WTC11 (cell line): ENCODE measurements around the gene WDR18. TPM values are rescaled to one million over a fixed set of nuclear protein-coding genes. Genes with fewer than 3 reads are reported as not detected.
A peak's percentile ranks its signal among the peaks of the same experiment; 100 is the strongest.

ENCODE experiments used
- ATAC-seq: fragments of 200-7000 bp; cut with Tn5 transposase; 2 replicates; pipeline ENCODE4 v1.10.0; 2021; ENCODE audit warnings: mild to moderate bottlenecking, moderate library complexity
- CTCF ChIA-PET: fragments of 300-600 bp; sonication (Branson Sonifier 250); formaldehyde crosslinking; loops from one replicate; lab custom pipeline; 2021; ENCODE audit warnings: antibody characterized with exemption; lab: Charles Lee
- POLR2A ChIA-PET: fragments of 350-600 bp; sonication (Branson Sonifier 250); formaldehyde crosslinking; loops from one replicate; lab custom pipeline; 2021; ENCODE audit warnings: antibody characterized with exemption; lab: Charles Lee
- DNase-seq: peaks from one replicate; pipeline ENCODE4 v3.0.0; 2021; ENCODE audit warnings: low spot score
- H3K27ac Mint-ChIP-seq: 2 replicates; pipeline ENCODE4 v1.8.0; 2021; ENCODE audit warnings: mixed read lengths
- H3K27me3 Mint-ChIP-seq: 2 replicates; pipeline ENCODE4 v1.8.0; 2021; ENCODE audit warnings: low read depth, mild to moderate bottlenecking, moderate library complexity, mixed read lengths
- H3K36me3 Mint-ChIP-seq: 2 replicates; pipeline ENCODE4 v1.8.0; 2021; ENCODE audit warnings: mixed read lengths
- H3K4me1 Mint-ChIP-seq: 2 replicates; pipeline ENCODE4 v1.8.0; 2022; ENCODE audit warnings: mixed read lengths
- H3K4me3 Mint-ChIP-seq: 2 replicates; pipeline ENCODE4 v1.8.0; 2021; ENCODE audit warnings: mild to moderate bottlenecking, moderate library complexity, mixed read lengths
- H3K9me3 Mint-ChIP-seq: 2 replicates; pipeline ENCODE4 v1.8.0; 2021; ENCODE audit warnings: mixed read lengths
- ATF1 ChIP-seq: sonication (generic); formaldehyde crosslinking; IDR thresholded peaks from 2 replicates; pipeline ENCODE4 v1.8.1; 2023; ENCODE audit warnings: mild to moderate bottlenecking, moderate library complexity, missing genetic modification reagents
- GRHL2 ChIP-seq: fragments of 250-450 bp; sonication (Bioruptor Pico); IDR thresholded peaks from 2 replicates; pipeline ENCODE4 v1.8.0; 2022; ENCODE audit warnings: mild to moderate bottlenecking, moderate library complexity; ENCODE audit not compliant: insufficient replicate concordance, severe bottlenecking
- JAZF1 ChIP-seq: fragments of 250-450 bp; sonication (Bioruptor Pico); IDR thresholded peaks from 2 replicates; pipeline ENCODE4 v1.9.0; 2021; ENCODE audit warnings: moderate library complexity, mild to moderate bottlenecking, inconsistent platforms
- RELA ChIP-seq: sonication (generic); formaldehyde crosslinking; IDR thresholded peaks from 2 replicates; pipeline ENCODE4 v1.8.1; 2022; ENCODE audit warnings: missing genetic modification reagents, mild to moderate bottlenecking, borderline replicate concordance
- SP1 ChIP-seq: sonication (generic); formaldehyde crosslinking; conservative IDR thresholded peaks from 2 replicates; pipeline ENCODE4 v1.8.1; 2022; ENCODE audit warnings: missing genetic modification reagents
- total RNA-seq: library from RNA; stranded (reverse); gene quantifications from 3 replicates; pipeline ENCODE4 v1.2.3, GENCODE V29; 2021
- TF ChIP-seq, protein P1 (sequence below): fragments of 250-450 bp; sonication (Bioruptor Pico); IDR thresholded peaks from 2 replicates; pipeline ENCODE4 v1.9.0; 2021; ENCODE audit warnings: mild to moderate bottlenecking, borderline replicate concordance
- TF ChIP-seq, protein P2 (sequence below): fragments of 250-450 bp; sonication (Bioruptor Pico); IDR thresholded peaks from 2 replicates; pipeline ENCODE4 v2.1.2; 2022; ENCODE audit warnings: mild to moderate bottlenecking, moderate library complexity
- TF ChIP-seq, protein P3 (sequence below): sonication (generic); formaldehyde crosslinking; IDR thresholded peaks from 2 replicates; pipeline ENCODE4 v1.8.1; 2023; ENCODE audit warnings: mild to moderate bottlenecking, moderate library complexity, missing genetic modification reagents
- TF ChIP-seq, protein P4 (sequence below): fragments of 200-600 bp; IDR thresholded peaks from 2 replicates; pipeline ENCODE4 v1.8.0; 2022; ENCODE audit warnings: antibody characterized with exemption
- TF ChIP-seq, protein P5 (sequence below): sonication (generic); formaldehyde crosslinking; IDR thresholded peaks from 2 replicates; pipeline ENCODE4 v1.8.1; 2023; ENCODE audit warnings: mild to moderate bottlenecking, missing genetic modification reagents, moderate library complexity

WDR18 gene
- total RNA-seq, 1 experiment from 2014 or later: 140 TPM

DNA sequence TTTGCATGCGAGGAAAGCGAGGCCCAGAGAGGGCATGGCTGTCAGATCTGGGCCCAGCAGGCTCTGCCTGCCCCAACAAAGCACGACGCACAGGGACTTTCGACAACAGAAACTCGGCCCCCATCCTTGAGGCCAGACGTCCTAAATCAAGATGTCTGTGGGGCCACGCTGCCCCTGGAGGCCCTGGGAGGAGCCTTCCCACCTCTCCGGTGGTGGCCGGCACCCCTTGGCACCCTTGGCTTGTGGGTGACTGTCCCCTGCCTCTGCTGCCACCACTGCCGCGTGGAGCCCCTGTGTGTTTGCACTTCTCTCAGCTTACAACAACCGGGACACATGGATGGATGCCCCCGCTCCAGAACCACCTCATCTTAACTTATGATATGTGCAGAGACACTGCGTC, 4.4 kb downstream of the WDR18 start:
- no peak for ATAC-seq
- H3K36me3 Mint-ChIP-seq: peaks cover 18% of the 10 kb centered on the region
- peaks cover 6% of the 10 kb centered on the region for H3K4me1 Mint-ChIP-seq
- no peaks in the 10 kb centered on the region for H3K9me3 Mint-ChIP-seq
- no peak overlapping the region for H3K4me3 Mint-ChIP-seq
- H3K27me3 Mint-ChIP-seq: no peaks in the 10 kb centered on the region
- ChIA-PET POLR2A (no interaction called here), CTCF (interaction anchor here (1.3 to 1.5 kb wide), 2 partner anchors 18 to 67 kb away, joined by 3 read pairs; no protein-coding TSS in a partner anchor)
- H3K27ac Mint-ChIP-seq: no peak overlapping the region
- TF ChIP-seq, protein P1, sequence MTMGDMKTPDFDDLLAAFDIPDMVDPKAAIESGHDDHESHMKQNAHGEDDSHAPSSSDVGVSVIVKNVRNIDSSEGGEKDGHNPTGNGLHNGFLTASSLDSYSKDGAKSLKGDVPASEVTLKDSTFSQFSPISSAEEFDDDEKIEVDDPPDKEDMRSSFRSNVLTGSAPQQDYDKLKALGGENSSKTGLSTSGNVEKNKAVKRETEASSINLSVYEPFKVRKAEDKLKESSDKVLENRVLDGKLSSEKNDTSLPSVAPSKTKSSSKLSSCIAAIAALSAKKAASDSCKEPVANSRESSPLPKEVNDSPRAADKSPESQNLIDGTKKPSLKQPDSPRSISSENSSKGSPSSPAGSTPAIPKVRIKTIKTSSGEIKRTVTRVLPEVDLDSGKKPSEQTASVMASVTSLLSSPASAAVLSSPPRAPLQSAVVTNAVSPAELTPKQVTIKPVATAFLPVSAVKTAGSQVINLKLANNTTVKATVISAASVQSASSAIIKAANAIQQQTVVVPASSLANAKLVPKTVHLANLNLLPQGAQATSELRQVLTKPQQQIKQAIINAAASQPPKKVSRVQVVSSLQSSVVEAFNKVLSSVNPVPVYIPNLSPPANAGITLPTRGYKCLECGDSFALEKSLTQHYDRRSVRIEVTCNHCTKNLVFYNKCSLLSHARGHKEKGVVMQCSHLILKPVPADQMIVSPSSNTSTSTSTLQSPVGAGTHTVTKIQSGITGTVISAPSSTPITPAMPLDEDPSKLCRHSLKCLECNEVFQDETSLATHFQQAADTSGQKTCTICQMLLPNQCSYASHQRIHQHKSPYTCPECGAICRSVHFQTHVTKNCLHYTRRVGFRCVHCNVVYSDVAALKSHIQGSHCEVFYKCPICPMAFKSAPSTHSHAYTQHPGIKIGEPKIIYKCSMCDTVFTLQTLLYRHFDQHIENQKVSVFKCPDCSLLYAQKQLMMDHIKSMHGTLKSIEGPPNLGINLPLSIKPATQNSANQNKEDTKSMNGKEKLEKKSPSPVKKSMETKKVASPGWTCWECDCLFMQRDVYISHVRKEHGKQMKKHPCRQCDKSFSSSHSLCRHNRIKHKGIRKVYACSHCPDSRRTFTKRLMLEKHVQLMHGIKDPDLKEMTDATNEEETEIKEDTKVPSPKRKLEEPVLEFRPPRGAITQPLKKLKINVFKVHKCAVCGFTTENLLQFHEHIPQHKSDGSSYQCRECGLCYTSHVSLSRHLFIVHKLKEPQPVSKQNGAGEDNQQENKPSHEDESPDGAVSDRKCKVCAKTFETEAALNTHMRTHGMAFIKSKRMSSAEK (CRISPR knock-in tag): no peak
- no peak for TF ChIP-seq GRHL2 (CRISPR knock-in tag)
- TF ChIP-seq ATF1 (CRISPR knock-in tag): no peak
- no peak for TF ChIP-seq SP1
- no peak for TF ChIP-seq JAZF1 (CRISPR knock-in tag)
- TF ChIP-seq, protein P2, sequence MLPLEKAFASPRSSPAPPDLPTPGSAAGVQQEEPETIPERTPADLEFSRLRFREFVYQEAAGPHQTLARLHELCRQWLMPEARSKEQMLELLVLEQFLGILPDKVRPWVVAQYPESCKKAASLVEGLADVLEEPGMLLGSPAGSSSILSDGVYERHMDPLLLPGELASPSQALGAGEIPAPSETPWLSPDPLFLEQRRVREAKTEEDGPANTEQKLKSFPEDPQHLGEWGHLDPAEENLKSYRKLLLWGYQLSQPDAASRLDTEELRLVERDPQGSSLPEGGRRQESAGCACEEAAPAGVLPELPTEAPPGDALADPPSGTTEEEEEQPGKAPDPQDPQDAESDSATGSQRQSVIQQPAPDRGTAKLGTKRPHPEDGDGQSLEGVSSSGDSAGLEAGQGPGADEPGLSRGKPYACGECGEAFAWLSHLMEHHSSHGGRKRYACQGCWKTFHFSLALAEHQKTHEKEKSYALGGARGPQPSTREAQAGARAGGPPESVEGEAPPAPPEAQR: no peak
- DNase-seq: no peak

DNA sequence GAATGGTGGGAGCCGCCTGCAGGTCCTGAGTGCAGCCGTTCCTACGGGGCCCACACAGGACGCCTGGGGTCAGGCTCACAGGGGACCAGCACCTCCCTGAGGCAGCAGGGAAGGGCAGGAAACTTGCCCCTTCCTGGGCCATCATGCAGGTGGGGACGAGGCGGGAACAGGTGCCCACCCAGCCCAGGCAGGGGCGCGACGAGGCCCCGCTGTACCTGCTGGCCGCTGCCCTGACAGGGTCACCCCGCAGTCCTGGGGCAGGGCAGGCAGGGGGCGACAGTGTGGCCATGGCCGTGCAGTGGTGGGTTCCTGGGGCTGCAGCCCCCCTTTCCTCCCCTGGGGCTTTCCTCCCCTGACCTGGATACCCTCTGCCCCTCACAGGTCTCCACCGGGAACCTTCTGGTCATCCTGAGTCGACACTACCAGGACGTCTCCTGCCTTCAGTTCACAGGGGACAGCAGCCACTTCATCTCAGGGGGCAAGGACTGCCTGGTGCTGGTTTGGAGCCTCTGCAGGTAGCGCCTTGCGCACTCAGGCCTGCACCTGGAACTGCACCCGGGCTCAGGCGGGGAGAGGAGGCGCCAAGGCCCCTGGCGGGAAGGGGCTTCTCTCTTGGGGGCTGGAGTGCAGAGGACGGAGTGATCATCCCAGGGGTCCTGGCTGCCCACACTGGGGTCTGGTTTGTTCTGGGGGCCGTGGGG, 5.4 kb downstream of the WDR18 start:
- DNase-seq: peak; percentile 62
- CTCF ChIA-PET: interaction anchor here (1.5 kb wide), 1 partner anchor 19 kb away, joined by 3 read pairs; no protein-coding TSS in a partner anchor
- Mint-ChIP-seq H3K4me1 (peaks cover 6% of the 10 kb centered on the region), H3K27ac (no peak overlapping the region), H3K9me3 (no peaks in the 10 kb centered on the region), H3K27me3 (no peaks in the 10 kb centered on the region), H3K36me3 (peaks cover 18% of the 10 kb centered on the region), H3K4me3 (no peak overlapping the region)
- ATAC-seq: peak; percentile 28
- TF ChIP-seq, protein P3, sequence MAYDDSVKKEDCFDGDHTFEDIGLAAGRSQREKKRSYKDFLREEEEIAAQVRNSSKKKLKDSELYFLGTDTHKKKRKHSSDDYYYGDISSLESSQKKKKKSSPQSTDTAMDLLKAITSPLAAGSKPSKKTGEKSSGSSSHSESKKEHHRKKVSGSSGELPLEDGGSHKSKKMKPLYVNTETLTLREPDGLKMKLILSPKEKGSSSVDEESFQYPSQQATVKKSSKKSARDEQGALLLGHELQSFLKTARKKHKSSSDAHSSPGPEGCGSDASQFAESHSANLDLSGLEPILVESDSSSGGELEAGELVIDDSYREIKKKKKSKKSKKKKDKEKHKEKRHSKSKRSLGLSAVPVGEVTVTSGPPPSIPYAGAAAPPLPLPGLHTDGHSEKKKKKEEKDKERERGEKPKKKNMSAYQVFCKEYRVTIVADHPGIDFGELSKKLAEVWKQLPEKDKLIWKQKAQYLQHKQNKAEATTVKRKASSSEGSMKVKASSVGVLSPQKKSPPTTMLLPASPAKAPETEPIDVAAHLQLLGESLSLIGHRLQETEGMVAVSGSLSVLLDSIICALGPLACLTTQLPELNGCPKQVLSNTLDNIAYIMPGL: peak; percentile 22; the same call in 1 of the 2 replicates
- TF ChIP-seq, protein P4, sequence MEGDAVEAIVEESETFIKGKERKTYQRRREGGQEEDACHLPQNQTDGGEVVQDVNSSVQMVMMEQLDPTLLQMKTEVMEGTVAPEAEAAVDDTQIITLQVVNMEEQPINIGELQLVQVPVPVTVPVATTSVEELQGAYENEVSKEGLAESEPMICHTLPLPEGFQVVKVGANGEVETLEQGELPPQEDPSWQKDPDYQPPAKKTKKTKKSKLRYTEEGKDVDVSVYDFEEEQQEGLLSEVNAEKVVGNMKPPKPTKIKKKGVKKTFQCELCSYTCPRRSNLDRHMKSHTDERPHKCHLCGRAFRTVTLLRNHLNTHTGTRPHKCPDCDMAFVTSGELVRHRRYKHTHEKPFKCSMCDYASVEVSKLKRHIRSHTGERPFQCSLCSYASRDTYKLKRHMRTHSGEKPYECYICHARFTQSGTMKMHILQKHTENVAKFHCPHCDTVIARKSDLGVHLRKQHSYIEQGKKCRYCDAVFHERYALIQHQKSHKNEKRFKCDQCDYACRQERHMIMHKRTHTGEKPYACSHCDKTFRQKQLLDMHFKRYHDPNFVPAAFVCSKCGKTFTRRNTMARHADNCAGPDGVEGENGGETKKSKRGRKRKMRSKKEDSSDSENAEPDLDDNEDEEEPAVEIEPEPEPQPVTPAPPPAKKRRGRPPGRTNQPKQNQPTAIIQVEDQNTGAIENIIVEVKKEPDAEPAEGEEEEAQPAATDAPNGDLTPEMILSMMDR: 0 out of 2 replicates have a peak, but pooled peaks have one; percentile 20
- TF ChIP-seq, protein P5, sequence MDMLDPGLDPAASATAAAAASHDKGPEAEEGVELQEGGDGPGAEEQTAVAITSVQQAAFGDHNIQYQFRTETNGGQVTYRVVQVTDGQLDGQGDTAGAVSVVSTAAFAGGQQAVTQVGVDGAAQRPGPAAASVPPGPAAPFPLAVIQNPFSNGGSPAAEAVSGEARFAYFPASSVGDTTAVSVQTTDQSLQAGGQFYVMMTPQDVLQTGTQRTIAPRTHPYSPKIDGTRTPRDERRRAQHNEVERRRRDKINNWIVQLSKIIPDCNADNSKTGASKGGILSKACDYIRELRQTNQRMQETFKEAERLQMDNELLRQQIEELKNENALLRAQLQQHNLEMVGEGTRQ (CRISPR knock-in tag): no peak
- TF ChIP-seq RELA: 0 out of 2 replicates have a peak, but pooled peaks have one; percentile 35
- POLR2A ChIA-PET: no interaction called here
